GM20000 (cell line): ENCODE results near the gene SKI.
"Not testable (repeated sequence)": the region's sequence is repeated elsewhere in the genome, so short reads cannot be mapped to it uniquely, and the experiment has no call there.

Experiments
- DNase-seq: peaks from one replicate; pipeline ENCODE4 v3.0.0; 2012; ENCODE audit warnings: low spot score
- CTCF ChIP-seq: IDR thresholded peaks from 2 replicates; pipeline ENCODE4 v1.5.1; 2012; ENCODE audit warnings: mild to moderate bottlenecking, control low read depth; ENCODE audit errors: extremely low read depth, missing control alignments

SKI gene

GRCh38 chr1:2258122-2258681 lies 30.1 kb downstream of the SKI start:
- no peak for TF ChIP-seq CTCF

GRCh38 chr1:2258996-2259395 lies 30.9 kb downstream of the SKI start:
- no peak for TF ChIP-seq CTCF
- no peak for DNase-seq

More at GRCh38 chr1:2258122-2258681, 30.1 kb downstream of the SKI start:
- no peak for DNase-seq

GRCh38 chr1:2259668-2260402 lies 31.7 kb downstream of the SKI start:
- TF ChIP-seq CTCF, result no peak
- no peak for DNase-seq

GRCh38 chr1:2260470-2260869 lies 32.4 kb downstream of the SKI start:
- DNase-seq, result not testable (repeated sequence)

GRCh38 chr1:2260917-2261316 lies 32.8 kb downstream of the SKI start:
- no peak for TF ChIP-seq CTCF

GRCh38 chr1:2261476-2262395 lies 33.6 kb downstream of the SKI start:
- not testable (repeated sequence) for DNase-seq

More at GRCh38 chr1:2260917-2261316, 32.8 kb downstream of the SKI start:
- DNase-seq, result no peak

- no peak for TF ChIP-seq CTCF
- no peak for DNase-seq
These were observed 38.3 kb downstream of the SKI start for GRCh38 chr1:2266301-2266975.
